Activated CD8-positive, alpha-beta memory T cell treated with anti-CD3 and anti-CD28 coated beads, Interleukin-2, amount 10 ng/mL, durations not matched to agents 7 days and 5 days (primary cell): Measurements from ENCODE around the gene MAP2K5. TPM values are rescaled to one million over a fixed set of nuclear protein-coding genes. Genes with fewer than 3 reads are reported as not detected.

Source experiments
- ATAC-seq: fragments of 150-1000 bp; cut with Tn5 transposase; one replicate; pipeline ENCODE4 v1.10.0; 2021; ENCODE audit warnings: moderate library complexity
- CTCF ChIA-PET: fragments of 350-600 bp; sonication (Branson Sonifier 250); formaldehyde crosslinking; loops from one replicate; lab custom pipeline; 2021; ENCODE audit warnings: antibody characterized with exemption; lab: Charles Lee
- DNase-seq: peaks from one replicate; pipeline ENCODE4 v3.0.0-alpha.2; 2020
- H3K27ac Mint-ChIP-seq: one replicate; pipeline ENCODE4 v1.8.0; 2021; ENCODE audit warnings: mild to moderate bottlenecking, mixed read lengths
- H3K27me3 Mint-ChIP-seq: one replicate; pipeline ENCODE4 v1.8.0; 2021; ENCODE audit warnings: mixed read lengths
- H3K36me3 Mint-ChIP-seq: one replicate; pipeline ENCODE4 v1.8.0; 2021; ENCODE audit warnings: mild to moderate bottlenecking, mixed read lengths
- H3K4me1 Mint-ChIP-seq: one replicate; pipeline ENCODE4 v1.8.0; 2021; ENCODE audit warnings: mixed read lengths
- H3K4me3 Mint-ChIP-seq: one replicate; pipeline ENCODE4 v1.8.0; 2021; ENCODE audit warnings: mild to moderate bottlenecking, moderate library complexity, mixed read lengths
- H3K9me3 Mint-ChIP-seq: one replicate; pipeline ENCODE4 v1.8.0; 2022; ENCODE audit warnings: low read depth, mixed read lengths
- total RNA-seq, 2 experiments: library from RNA; stranded (reverse); gene quantifications; one replicate each; pipeline ENCODE4 v1.2.3, GENCODE V29; 2021

The MAP2K5 gene
- total RNA-seq, 2 experiments from 2014 or later: 15.7 to 23.5 TPM

DNA sequence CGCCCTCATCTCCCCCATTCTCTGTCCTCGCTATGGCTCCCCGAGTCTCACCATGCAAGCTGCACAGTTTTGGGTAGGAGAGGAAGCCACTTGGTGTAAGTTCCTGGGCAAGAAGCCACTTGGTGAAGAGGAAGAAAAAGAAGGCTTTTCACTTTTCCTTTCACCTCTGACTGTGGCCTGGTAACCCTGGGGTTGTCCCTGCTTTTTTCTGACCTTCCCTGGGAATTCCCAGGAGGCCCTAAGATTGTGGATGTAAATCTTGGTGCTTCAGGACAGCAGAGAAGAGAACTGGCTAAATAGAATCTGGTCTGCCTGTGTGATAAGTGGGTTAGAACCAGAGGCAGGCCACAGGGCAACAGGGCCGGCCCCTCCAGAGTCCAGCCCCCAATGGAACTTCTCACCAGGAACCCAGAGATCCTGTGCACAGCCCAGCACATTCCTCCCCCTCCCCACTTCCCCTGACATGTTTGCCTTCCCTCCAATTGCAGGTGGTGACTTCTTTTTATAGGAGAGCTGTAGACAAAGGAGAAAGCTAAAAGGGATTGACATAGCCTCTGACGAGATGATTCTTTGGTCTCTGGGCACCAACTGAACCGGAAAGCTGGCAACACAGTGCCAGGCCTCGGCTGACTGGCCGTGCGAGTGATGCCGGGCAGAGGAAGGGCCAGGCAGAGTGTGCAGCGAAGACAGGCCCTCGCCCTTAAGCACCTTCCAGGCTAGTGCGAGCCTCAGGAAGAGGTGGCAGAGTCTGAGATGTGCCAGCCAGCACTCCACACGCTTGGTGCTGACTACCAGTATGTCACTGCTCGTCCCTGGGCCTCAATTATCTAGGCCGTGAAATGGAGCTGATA is 263.4 kb downstream of the MAP2K5 start:
- ATAC-seq (no peak), DNase-seq (no peak)
- H3K27me3 Mint-ChIP-seq: no peaks in the 10 kb centered on the region
- no peaks in the 10 kb centered on the region for H3K9me3 Mint-ChIP-seq
- no peaks in the 10 kb centered on the region for H3K4me1 Mint-ChIP-seq
- H3K4me3 Mint-ChIP-seq: no peak overlapping the region
- CTCF ChIA-PET: interaction anchor here (1.1 kb wide), 1 partner anchor 9 kb away, joined by 3 read pairs; no protein-coding TSS in a partner anchor
- H3K27ac Mint-ChIP-seq: no peak overlapping the region
- no peaks in the 10 kb centered on the region for H3K36me3 Mint-ChIP-seq

DNA sequence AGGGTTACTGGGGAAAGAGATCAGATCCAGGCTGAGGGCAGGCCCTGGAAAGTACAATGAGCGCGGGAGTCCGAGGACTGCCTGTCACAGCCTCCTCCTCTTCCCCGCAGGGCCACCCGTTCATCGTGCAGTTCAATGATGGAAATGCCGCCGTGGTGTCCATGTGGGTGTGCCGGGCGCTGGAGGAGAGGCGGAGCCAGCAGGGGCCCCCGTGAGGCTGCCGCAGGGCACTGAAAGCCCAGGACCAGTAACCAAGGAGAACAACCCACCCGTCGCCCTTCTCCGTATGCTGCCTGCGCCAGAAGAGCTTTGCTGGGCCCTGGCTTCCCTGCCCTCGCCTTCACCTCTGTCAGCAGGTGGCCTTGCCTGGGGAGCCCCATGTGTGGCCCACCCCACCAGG is 264.0 kb downstream of the MAP2K5 start:
- CTCF ChIA-PET: no interaction called here
- Mint-ChIP-seq H3K27me3 (no peaks in the 10 kb centered on the region), H3K4me1 (no peaks in the 10 kb centered on the region), H3K27ac (no peak overlapping the region), H3K9me3 (no peaks in the 10 kb centered on the region), H3K36me3 (no peaks in the 10 kb centered on the region), H3K4me3 (no peak overlapping the region)
- DNase-seq (no peak), ATAC-seq (no peak)

DNA sequence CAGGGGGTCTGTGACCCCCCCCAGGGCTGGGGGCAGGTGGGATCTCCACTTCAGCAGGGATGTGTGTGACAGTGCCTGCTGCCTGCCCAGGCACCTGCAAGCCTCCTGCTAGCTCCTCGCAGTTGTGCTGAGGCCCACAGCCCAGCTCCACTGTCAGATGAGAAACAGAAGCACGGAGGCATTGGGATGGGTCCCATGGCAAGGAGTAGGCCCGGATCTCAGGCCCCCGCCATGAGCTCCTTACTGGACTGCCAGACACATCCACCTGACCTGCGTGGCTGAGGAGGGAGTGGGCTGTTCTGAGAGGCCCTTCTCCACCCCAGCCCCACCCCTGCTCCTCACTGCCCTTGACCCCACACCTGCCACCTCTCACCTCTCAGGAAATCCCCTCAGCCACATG is 264.6 kb downstream of the MAP2K5 start:
- CTCF ChIA-PET: no interaction called here
- DNase-seq (no peak), ATAC-seq (no peak)
- Mint-ChIP-seq H3K4me3 (no peak overlapping the region), H3K36me3 (no peaks in the 10 kb centered on the region), H3K4me1 (peaks cover 2% of the 10 kb centered on the region), H3K27ac (no peak overlapping the region), H3K9me3 (no peaks in the 10 kb centered on the region), H3K27me3 (no peaks in the 10 kb centered on the region)

DNA sequence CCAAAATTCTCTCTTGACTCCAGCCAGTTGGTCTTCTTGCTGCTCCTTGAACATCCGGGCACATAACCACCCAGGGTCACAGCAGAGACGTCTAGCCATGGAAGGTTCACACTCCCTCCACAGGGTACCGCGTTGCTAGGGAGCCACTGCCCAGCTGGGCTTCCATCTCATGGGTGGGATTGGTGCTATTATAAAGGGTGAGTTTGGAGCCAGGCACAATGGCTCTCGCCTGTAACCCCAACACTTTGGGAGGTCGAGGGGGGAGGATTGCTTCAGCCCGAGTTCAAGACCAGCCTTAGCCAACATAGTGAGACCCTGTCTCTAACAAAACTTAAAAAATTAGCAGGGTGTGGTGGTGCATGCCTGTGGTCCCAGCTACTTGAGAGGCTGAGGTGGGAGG is 265.3 kb downstream of the MAP2K5 start:
- no peaks in the 10 kb centered on the region for H3K36me3 Mint-ChIP-seq
- H3K4me1 Mint-ChIP-seq: peaks cover 5% of the 10 kb centered on the region
- H3K4me3 Mint-ChIP-seq: no peak overlapping the region
- no peak overlapping the region for H3K27ac Mint-ChIP-seq
- no peaks in the 10 kb centered on the region for H3K9me3 Mint-ChIP-seq
- ATAC-seq (no peak), DNase-seq (no peak)
- CTCF ChIA-PET: no interaction called here
- H3K27me3 Mint-ChIP-seq: no peaks in the 10 kb centered on the region

DNA sequence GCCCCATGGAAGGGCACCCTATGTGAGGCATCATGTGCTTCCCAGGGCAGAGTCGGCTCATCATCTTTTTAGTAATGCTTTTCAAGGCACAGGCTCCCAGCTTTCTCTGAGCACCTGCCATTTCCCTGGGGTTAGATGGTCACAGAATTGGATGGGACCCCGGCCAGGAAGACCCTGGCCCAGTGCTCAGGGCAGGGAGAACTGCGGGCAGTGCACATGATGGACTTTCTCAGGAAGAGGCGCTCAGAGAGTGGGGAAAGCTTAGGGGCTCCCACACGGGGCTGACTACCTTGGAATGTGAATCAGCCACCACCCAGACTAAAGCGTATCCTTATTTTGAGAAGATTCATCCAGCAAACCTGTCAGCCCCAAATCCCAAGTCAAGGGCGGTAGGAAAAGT is 266.3 kb downstream of the MAP2K5 start:
- CTCF ChIA-PET: no interaction called here
- peaks cover 5% of the 10 kb centered on the region for H3K4me1 Mint-ChIP-seq

DNA sequence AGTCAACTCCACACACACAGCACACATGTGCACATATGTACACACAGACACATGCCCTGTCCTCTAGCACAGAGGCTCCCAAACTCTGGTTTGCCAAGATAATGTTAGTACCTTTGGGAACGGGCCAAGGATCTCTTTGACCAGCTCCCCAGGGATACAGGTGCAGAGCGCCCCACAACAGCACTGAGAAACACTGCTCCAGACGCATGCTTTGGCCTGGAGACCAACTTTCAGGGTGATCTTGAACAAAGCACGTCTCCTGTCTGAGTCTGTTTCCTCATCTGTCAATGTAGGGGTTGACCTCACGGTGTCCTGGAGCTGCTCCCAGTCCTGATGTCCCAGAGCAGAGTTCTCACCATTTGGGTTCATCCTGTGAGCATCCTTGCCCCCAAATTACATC is 266.9 kb downstream of the MAP2K5 start:
- no peaks in the 10 kb centered on the region for H3K9me3 Mint-ChIP-seq
- ATAC-seq: no peak
- DNase-seq: no peak

More for the DNA sequence above, 266.3 kb downstream of the MAP2K5 start:
- no peak for DNase-seq
- H3K9me3 Mint-ChIP-seq: no peaks in the 10 kb centered on the region
- H3K27ac Mint-ChIP-seq: no peak overlapping the region
- no peak for ATAC-seq
- H3K27me3 Mint-ChIP-seq: no peaks in the 10 kb centered on the region
- H3K4me3 Mint-ChIP-seq: no peak overlapping the region
- no peaks in the 10 kb centered on the region for H3K36me3 Mint-ChIP-seq

DNA sequence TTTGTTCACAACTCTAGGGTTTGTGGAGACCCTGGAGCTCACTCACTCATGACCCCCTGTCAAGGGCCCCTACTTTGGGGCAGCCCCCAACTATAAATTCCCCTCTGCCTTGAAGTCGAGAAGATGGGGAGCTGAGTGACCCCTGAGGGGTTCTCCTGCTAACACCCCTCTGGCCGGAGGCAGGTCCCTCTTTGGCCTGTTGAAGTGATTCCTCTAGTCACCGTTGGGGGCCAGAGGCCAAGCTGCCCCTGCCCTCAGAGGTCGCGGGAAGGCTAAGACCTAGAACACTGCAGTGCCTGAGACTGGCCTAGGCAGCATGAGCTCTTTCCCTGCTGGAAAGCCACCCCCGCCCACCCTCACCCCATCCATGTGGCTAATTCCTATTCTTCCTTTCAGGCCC is 267.4 kb downstream of the MAP2K5 start:
- Mint-ChIP-seq H3K4me1 (peaks cover 5% of the 10 kb centered on the region), H3K27me3 (no peaks in the 10 kb centered on the region), H3K4me3 (no peak overlapping the region), H3K36me3 (no peaks in the 10 kb centered on the region), H3K27ac (no peak overlapping the region), H3K9me3 (no peaks in the 10 kb centered on the region)
- DNase-seq: no peak
- ATAC-seq: no peak
- CTCF ChIA-PET: no interaction called here

More for the DNA sequence above, 266.9 kb downstream of the MAP2K5 start:
- no peaks in the 10 kb centered on the region for H3K36me3 Mint-ChIP-seq
- H3K4me1 Mint-ChIP-seq: peaks cover 5% of the 10 kb centered on the region
- CTCF ChIA-PET: no interaction called here
- H3K27ac Mint-ChIP-seq: no peak overlapping the region
- H3K27me3 Mint-ChIP-seq: no peaks in the 10 kb centered on the region
- H3K4me3 Mint-ChIP-seq: no peak overlapping the region

DNA sequence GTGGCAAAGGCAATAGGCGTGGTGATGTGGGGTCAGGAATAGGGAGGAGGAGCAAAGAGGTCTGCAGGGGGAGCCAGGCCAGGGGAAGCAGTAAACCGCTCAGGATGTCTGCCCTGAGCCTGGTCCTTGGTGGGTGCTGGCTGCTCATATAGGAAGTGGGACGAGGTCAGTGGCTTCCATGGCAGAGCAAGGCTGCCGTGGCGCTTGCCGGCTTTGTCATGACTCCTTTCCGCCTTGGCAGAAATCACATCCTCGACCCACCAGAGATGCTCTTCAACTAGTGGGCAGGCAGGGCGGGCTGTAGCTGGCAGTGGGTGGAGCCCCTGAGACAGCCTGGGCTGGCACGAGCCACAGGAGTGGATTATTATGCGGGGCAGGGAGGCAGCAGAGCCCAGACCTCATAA is 269.7 kb downstream of the MAP2K5 start:
- H3K27ac Mint-ChIP-seq: no peak overlapping the region
- no peak for DNase-seq
- H3K4me3 Mint-ChIP-seq: no peak overlapping the region
- H3K9me3 Mint-ChIP-seq: no peaks in the 10 kb centered on the region
- CTCF ChIA-PET: no interaction called here
- H3K27me3 Mint-ChIP-seq: peaks cover 9% of the 10 kb centered on the region
- ATAC-seq: no peak
- H3K4me1 Mint-ChIP-seq: peaks cover 5% of the 10 kb centered on the region
- H3K36me3 Mint-ChIP-seq: no peaks in the 10 kb centered on the region

DNA sequence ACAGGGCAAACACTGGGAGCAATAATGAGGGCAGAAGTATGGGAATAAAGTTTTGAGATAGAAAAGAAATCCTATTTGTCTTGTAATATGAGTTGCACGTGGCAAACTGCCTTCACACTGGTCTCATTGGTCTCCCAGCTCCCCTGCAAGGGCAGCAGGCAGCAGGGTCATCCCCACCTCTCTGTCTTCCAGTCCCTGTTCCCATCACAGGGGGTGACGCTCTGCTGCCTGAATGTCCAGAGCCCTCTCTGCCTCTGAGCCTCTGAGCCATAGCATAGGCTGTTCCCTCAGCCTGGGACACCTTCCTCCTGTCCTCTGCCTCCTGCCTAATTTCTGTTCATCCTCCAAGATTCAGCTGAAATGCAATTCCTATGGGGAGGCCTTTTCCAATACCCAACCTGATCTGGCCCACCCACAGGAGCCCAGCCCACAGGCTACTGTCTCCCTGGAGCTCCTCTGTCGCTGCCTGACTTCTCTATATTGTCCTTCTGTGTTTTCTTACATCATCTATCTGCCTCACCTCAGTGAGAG is 270.7 kb downstream of the MAP2K5 start:
- no peaks in the 10 kb centered on the region for H3K9me3 Mint-ChIP-seq
- ATAC-seq (no peak), DNase-seq (no peak)
- CTCF ChIA-PET: no interaction called here
- H3K27me3 Mint-ChIP-seq: peaks cover 18% of the 10 kb centered on the region
- H3K4me1 Mint-ChIP-seq: peaks cover 5% of the 10 kb centered on the region
- H3K4me3 Mint-ChIP-seq: no peak overlapping the region
- H3K27ac Mint-ChIP-seq: no peak overlapping the region
- H3K36me3 Mint-ChIP-seq: no peaks in the 10 kb centered on the region

DNA sequence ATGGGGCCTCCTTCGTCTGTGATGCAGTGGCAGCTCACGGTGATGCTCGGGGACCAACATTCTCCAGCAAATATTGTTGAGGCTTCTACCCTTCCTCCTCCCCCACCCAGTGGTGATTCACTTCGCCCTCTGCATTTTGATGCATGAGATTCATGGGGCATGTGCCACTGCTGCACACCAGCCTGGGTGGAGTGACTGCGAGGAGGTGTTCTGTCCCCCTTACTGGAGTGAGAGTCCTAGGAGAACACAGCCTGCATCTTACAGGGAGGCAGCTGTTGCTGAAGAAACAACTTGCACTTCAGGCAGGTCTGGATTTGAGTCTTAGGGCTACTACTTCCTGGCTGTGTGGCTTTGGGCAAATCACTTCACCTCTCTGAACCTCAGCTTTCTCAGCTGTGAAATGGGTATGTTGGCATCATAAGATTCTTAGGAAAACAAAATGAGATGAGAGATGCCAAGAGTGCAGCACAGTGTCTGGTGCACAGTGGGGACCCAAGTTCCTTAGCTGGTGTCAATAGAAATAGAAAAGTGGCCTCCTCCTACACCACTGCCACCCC is 272.6 kb downstream of the MAP2K5 start:
- no peaks in the 10 kb centered on the region for H3K36me3 Mint-ChIP-seq
- peaks cover 5% of the 10 kb centered on the region for H3K4me1 Mint-ChIP-seq
- peaks cover 34% of the 10 kb centered on the region for H3K27me3 Mint-ChIP-seq
- no peak for DNase-seq
- no peaks in the 10 kb centered on the region for H3K9me3 Mint-ChIP-seq
- ATAC-seq: no peak
- no peak overlapping the region for H3K4me3 Mint-ChIP-seq
- CTCF ChIA-PET: no interaction called here
- H3K27ac Mint-ChIP-seq: no peak overlapping the region

DNA sequence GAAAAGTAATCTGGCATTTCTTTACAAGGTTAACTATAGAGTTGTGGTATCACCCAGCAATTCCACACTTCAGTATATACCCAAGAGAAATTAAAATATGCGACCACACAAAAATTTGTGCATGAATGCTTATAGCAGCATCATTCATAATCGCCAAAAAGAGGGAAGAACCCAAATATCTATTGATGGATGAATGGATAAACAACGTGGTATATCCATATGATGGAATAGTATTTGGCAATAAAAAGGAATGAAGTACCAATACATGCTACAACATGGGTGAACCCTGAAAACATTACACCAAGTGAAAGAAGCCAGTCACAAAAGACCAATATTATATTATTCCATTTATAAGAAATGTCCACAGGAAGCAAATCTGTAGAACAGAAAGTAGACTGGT is 274.2 kb downstream of the MAP2K5 start:
- Mint-ChIP-seq H3K27me3 (peaks cover 49% of the 10 kb centered on the region), H3K4me3 (no peak overlapping the region), H3K27ac (no peak overlapping the region), H3K36me3 (no peaks in the 10 kb centered on the region), H3K4me1 (peaks cover 9% of the 10 kb centered on the region), H3K9me3 (no peaks in the 10 kb centered on the region)
- CTCF ChIA-PET: no interaction called here
- DNase-seq (no peak), ATAC-seq (no peak)

DNA sequence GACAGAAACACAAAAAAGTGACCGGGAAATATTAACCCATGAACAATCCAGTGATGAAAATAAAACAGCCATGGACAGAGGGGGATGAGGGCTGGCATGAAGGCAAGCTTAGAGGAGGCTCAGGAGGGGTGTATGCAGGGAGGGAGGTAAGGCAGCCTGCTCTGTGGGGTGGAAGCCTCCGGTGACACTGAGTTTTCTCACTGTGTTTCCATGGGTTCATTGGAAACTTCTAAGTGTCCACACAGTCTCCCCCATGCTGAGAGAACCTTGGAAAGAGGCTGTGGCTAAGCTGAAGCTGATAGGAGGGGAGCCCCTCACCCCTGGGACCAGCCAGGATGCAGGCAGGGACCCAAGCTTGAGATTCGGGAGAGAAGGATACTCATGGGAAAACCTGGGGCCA is 276.0 kb downstream of the MAP2K5 start:
- no peak overlapping the region for H3K4me3 Mint-ChIP-seq
- no peaks in the 10 kb centered on the region for H3K9me3 Mint-ChIP-seq
- H3K27me3 Mint-ChIP-seq: peaks cover 63% of the 10 kb centered on the region
- H3K27ac Mint-ChIP-seq: no peak overlapping the region
- peaks cover under 1% of the 10 kb centered on the region for H3K36me3 Mint-ChIP-seq
- ATAC-seq: no peak
- CTCF ChIA-PET: no interaction called here
- no peak for DNase-seq
- H3K4me1 Mint-ChIP-seq: peaks cover 9% of the 10 kb centered on the region

DNA sequence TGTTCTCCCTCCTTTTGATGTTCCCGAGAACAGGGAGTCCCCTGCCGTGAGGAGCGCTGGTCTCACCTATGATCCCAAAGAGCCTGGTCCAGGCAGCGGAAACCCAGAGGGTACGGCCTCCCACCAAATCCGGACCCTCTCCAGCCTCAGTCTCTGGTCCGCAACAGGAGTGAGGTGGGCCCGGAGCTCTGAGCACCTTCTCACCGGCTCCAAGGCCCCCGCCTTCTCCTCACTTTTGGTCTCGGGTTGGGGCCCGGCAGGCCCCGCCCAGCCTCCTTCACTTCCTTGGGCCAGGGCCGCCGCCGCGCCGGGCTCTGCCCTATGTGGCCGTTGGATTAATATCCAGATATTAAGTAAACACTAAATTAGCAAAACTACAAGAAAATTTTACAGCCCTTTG is 277.1 kb downstream of the MAP2K5 start:
- Mint-ChIP-seq H3K27me3 (peaks cover 75% of the 10 kb centered on the region), H3K36me3 (peaks cover 4% of the 10 kb centered on the region), H3K4me1 (peaks cover 17% of the 10 kb centered on the region), H3K27ac (no peak overlapping the region), H3K9me3 (no peaks in the 10 kb centered on the region), H3K4me3 (no peak overlapping the region)
- ATAC-seq (no peak), DNase-seq (no peak)
- CTCF ChIA-PET: no interaction called here
